Measurements from ENCODE around the gene SCN5A.

- TF ChIP-seq ZNF274 (IDR thresholded peaks at IDR 0.05; ENCODE audit: borderline replicate concordance, extremely low read depth, low read length), result no peak
- no peak for TF ChIP-seq CTCF (IDR thresholded peaks at IDR 0.05; ENCODE audit: control extremely low read depth in 1 of 3, insufficient read depth in 1 of 3, low read depth in 1 of 3, low read length in 3 of 3)
- no peak for TF ChIP-seq POLR2A (IDR thresholded peaks at IDR 0.05; ENCODE audit: control extremely low read depth in 1 of 2, low read depth in 2 of 2, low read length in 2 of 2)
- TF ChIP-seq RAD21 (IDR thresholded peaks at IDR 0.05 in 1 of 2, conservative IDR thresholded peaks at IDR 0.05 in 1 of 2; ENCODE audit: low read depth in 2 of 2, low read length in 2 of 2), result no peak
- no peak for TF ChIP-seq MAX (IDR thresholded peaks at IDR 0.05)
- no peak for TF ChIP-seq EZH2 (IDR thresholded peaks at IDR 0.05; ENCODE audit: low read depth, low read length, severe bottlenecking)
- no peak for TF ChIP-seq GABPA (IDR thresholded peaks at IDR 0.05; ENCODE audit: borderline replicate concordance, insufficient read depth, low read length)
- TF ChIP-seq FOSL1 (IDR thresholded peaks at IDR 0.05; ENCODE audit: insufficient read depth, low read depth, low read length), result no peak
- no peak for TF ChIP-seq EGR1 (IDR thresholded peaks at IDR 0.05; ENCODE audit: borderline replicate concordance, low read depth, low read length)
- TF ChIP-seq SP2 (IDR thresholded peaks at IDR 0.05; ENCODE audit: low read length), result no peak
- TF ChIP-seq SP1 (IDR thresholded peaks at IDR 0.05; ENCODE audit: low read depth, low read length), result no peak
- TF ChIP-seq RFX5 (IDR thresholded peaks at IDR 0.05; ENCODE audit: borderline replicate concordance, low read depth, low read length), result no peak
- TF ChIP-seq SRF (IDR thresholded peaks at IDR 0.05; ENCODE audit: low read depth, low read length), result no peak
These were observed 100.0 kb downstream of the SCN5A start for GRCh38 chr3:38549486-38549885.
